SU-DHL-6 (cell line): ENCODE results near the gene HOXC13.

Source experiments
- H2AFZ ChIP-seq: fragments of 200-600 bp; sonication (generic); 2 replicates; pipeline ENCODE4 v1.6.1; 2014; ENCODE audit warnings: low read depth, mild to moderate bottlenecking, moderate library complexity, mixed read lengths, antibody characterized with exemption, low read length; ENCODE audit not compliant: severe bottlenecking
- H3F3A ChIP-seq: fragments of 200-600 bp; shearing (Covaris generic); 2 replicates; pipeline ENCODE4 v1.6.0; 2016; ENCODE audit warnings: antibody characterized with exemption, mild to moderate bottlenecking; ENCODE audit not compliant: insufficient read depth
- H3K27ac ChIP-seq: fragments of 200-600 bp; sonication (generic); 2 replicates; pipeline ENCODE4 v1.5.1; 2016; ENCODE audit warnings: low read depth, mild to moderate bottlenecking, low read length, moderate library complexity, mixed read lengths
- H3K27me3 ChIP-seq: fragments of 200-600 bp; sonication (generic), shearing (Covaris generic); 2 replicates; pipeline ENCODE4 v1.6.0; 2014; ENCODE audit warnings: mild to moderate bottlenecking, low read length
- H3K36me3 ChIP-seq: fragments of 200-600 bp; sonication (generic); 2 replicates; pipeline ENCODE4 v1.6.1; 2014; ENCODE audit warnings: mild to moderate bottlenecking, low read length, mixed read lengths
- H3K4me2 ChIP-seq: fragments of 300-600, 200-600 bp; shearing (Covaris generic), sonication (generic); 2 replicates; pipeline ENCODE4 v1.6.0; 2014; ENCODE audit warnings: low read length, low read depth, mild to moderate bottlenecking; ENCODE audit not compliant: poor library complexity, severe bottlenecking
- H3K4me3 ChIP-seq: fragments of 200-600 bp; sonication (generic); 2 replicates; pipeline ENCODE4 v1.5.1; 2014; ENCODE audit warnings: antibody characterized with exemption, low read length, mild to moderate bottlenecking, mixed read lengths; ENCODE audit not compliant: insufficient read depth, poor library complexity, severe bottlenecking
- H3K79me2 ChIP-seq: fragments of 200-600 bp; sonication (generic); 2 replicates; pipeline ENCODE4 v1.6.1; 2014; ENCODE audit warnings: mild to moderate bottlenecking, low read length, moderate library complexity; ENCODE audit not compliant: insufficient read depth
- H3K9ac ChIP-seq: fragments of 200-600 bp; sonication (generic); 2 replicates; pipeline ENCODE4 v1.7.0; 2014; ENCODE audit warnings: mild to moderate bottlenecking, low read length
- H3K9me2 ChIP-seq: fragments of 200-600 bp; sonication (generic); replicated peaks from 2 replicates; pipeline ENCODE4 v1.6.1; 2014; ENCODE audit warnings: low read length; ENCODE audit not compliant: insufficient read depth
- H3K9me3 ChIP-seq: fragments of 200-600 bp; sonication (generic); 2 replicates; pipeline ENCODE4 v1.6.1; 2014; ENCODE audit warnings: low read length, mixed read lengths; ENCODE audit not compliant: insufficient read depth
- H4K20me1 ChIP-seq: fragments of 200-600 bp; sonication (generic); 2 replicates; pipeline ENCODE4 v1.6.1; 2014; ENCODE audit warnings: low read depth, mild to moderate bottlenecking, antibody characterized with exemption, low read length, moderate library complexity, mixed read lengths
- EZH2phosphoT487 ChIP-seq: fragments of 200-600 bp; sonication (generic), shearing (Covaris generic); conservative IDR thresholded peaks from 2 replicates; pipeline ENCODE4 v1.6.1; 2018; ENCODE audit warnings: mild to moderate bottlenecking, antibody characterized with exemption, low read length, moderate library complexity, mixed read lengths
- TF ChIP-seq, protein P1 (sequence below): fragments of 200-600 bp; sonication (generic); IDR thresholded peaks from one replicate; pipeline ENCODE4 v1.5.1; 2017; ENCODE audit warnings: antibody characterized with exemption, mild to moderate bottlenecking, low read length, moderate library complexity; ENCODE audit not compliant: insufficient read depth, poor library complexity, severe bottlenecking

HOXC13 gene

DNA sequence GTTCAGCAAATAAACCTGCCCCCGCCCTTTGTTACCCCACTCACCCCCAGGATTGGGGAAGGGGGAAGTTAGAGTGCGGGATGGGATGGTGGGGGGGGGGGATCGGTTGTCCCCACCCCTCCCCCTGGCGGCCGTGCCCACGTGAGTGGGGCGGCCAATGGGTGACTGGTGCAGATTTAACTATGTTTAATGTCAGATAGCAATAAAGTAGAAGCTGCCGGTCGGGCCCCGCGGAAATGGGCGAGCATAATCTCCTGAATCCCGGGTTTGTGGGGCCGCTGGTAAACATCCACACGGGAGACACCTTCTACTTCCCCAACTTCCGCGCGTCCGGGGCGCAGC, 16.0 kb downstream of the HOXC13 start, which contains the start of gene HOXC12:
HOXC12 (plus strand) TSS at position 210 of the 342 bp plus-strand sequence; CDS start at position 237, 27 bp downstream.
- Histone ChIP-seq H3K27ac (no peak within 1 kb of the TSS), H3K9me2 (no peaks in the 10 kb centered on the region), H2AFZ (no peak within 1 kb of the TSS), H3K27me3 (no peaks in the 10 kb centered on the region), H3F3A (no peaks in the 10 kb centered on the region), H3K9ac (no peak within 1 kb of the TSS), H3K4me2 (no peak within 1 kb of the TSS), H3K4me3 (no peak within 1 kb of the TSS), H3K36me3 (no peaks in the 10 kb centered on the region), H3K9me3 (no peaks in the 10 kb centered on the region), H4K20me1 (no peaks in the 10 kb centered on the region), H3K79me2 (no peaks in the 10 kb centered on the region)
- no peak for TF ChIP-seq EZH2phosphoT487
- TF ChIP-seq, protein P1, sequence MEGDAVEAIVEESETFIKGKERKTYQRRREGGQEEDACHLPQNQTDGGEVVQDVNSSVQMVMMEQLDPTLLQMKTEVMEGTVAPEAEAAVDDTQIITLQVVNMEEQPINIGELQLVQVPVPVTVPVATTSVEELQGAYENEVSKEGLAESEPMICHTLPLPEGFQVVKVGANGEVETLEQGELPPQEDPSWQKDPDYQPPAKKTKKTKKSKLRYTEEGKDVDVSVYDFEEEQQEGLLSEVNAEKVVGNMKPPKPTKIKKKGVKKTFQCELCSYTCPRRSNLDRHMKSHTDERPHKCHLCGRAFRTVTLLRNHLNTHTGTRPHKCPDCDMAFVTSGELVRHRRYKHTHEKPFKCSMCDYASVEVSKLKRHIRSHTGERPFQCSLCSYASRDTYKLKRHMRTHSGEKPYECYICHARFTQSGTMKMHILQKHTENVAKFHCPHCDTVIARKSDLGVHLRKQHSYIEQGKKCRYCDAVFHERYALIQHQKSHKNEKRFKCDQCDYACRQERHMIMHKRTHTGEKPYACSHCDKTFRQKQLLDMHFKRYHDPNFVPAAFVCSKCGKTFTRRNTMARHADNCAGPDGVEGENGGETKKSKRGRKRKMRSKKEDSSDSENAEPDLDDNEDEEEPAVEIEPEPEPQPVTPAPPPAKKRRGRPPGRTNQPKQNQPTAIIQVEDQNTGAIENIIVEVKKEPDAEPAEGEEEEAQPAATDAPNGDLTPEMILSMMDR, result no peak

DNA sequence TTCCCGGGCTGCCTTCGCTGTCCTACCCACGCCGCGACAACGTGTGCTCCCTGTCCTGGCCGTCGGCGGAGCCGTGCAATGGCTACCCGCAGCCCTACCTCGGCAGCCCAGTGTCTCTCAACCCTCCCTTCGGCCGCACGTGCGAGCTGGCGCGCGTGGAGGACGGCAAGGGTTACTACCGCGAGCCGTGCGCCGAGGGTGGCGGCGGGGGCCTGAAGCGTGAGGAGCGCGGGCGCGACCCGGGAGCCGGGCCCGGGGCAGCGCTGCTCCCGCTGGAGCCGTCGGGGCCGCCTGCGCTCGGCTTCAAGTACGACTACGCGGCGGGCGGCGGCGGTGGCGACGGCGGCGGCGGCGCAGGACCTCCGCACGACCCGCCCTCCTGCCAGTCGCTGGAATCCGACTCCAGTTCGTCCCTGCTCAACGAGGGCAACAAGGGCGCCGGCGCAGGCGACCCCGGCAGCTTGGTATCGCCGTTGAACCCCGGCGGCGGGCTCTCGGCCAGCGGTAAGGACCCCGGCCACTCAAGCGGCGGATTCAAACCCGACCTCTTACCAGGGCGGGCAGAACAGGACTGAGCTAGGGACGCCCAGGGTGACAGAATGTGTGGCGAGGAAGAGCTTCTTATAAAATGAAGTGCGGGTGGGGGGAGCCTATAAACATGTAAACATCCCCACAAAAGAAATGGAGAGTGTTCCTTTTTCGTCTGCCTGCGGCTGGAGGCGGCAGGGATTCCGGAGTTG, 16.6 kb downstream of the HOXC13 start:
- no peaks in the 10 kb centered on the region for H3F3A ChIP-seq
- no peaks in the 10 kb centered on the region for H3K9me2 ChIP-seq
- H3K9me3 ChIP-seq, result no peaks in the 10 kb centered on the region
- no peak overlapping the region for H3K4me2 ChIP-seq
- no peaks in the 10 kb centered on the region for H3K79me2 ChIP-seq
- H3K27ac ChIP-seq, result no peak overlapping the region
- H3K9ac ChIP-seq, result no peak overlapping the region
- H4K20me1 ChIP-seq, result no peaks in the 10 kb centered on the region
- TF ChIP-seq EZH2phosphoT487, result no peak
- TF ChIP-seq, protein P1, result no peak
- H3K36me3 ChIP-seq, result no peaks in the 10 kb centered on the region
- no peaks in the 10 kb centered on the region for H3K27me3 ChIP-seq
- H2AFZ ChIP-seq, result no peak overlapping the region
- H3K4me3 ChIP-seq, result no peak overlapping the region

DNA sequence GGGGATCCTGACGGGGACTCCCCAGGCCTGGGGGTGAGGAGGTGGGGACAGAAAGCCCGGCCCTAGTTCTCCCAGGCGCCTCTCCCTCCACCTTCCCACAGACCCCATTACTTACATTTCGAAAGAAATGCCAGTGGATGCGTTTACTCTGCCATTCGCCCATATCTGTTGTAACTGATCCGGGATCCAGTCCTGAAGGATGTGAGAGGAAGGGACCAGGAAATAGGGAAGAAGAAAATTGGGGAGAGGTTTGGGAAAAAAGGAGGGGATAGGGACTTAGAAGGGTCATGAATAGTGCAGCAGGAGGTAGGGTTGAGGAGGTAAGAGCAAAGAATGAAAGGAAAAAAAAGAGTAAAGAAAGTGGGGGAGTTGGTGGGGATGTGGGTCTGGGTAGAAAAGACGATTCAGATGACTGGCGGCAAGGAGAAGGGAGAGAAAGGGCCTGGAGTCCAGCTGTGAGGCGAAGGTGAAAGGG, 17.2 kb downstream of the HOXC13 start:
- H3K36me3 ChIP-seq, result no peaks in the 10 kb centered on the region
- no peaks in the 10 kb centered on the region for H3K9me2 ChIP-seq
- no peaks in the 10 kb centered on the region for H3K9me3 ChIP-seq
- H3K4me3 ChIP-seq, result no peak overlapping the region
- TF ChIP-seq, protein P1, result no peak
- no peak for TF ChIP-seq EZH2phosphoT487
- H3F3A ChIP-seq, result no peaks in the 10 kb centered on the region
- H3K4me2 ChIP-seq, result no peak overlapping the region
- H3K9ac ChIP-seq, result no peak overlapping the region
- no peaks in the 10 kb centered on the region for H4K20me1 ChIP-seq
- no peak overlapping the region for H2AFZ ChIP-seq
- no peaks in the 10 kb centered on the region for H3K27me3 ChIP-seq
- H3K27ac ChIP-seq, result no peak overlapping the region
- no peaks in the 10 kb centered on the region for H3K79me2 ChIP-seq
